ENCODE results near the gene FRMD4A.

FRMD4A gene

DNA sequence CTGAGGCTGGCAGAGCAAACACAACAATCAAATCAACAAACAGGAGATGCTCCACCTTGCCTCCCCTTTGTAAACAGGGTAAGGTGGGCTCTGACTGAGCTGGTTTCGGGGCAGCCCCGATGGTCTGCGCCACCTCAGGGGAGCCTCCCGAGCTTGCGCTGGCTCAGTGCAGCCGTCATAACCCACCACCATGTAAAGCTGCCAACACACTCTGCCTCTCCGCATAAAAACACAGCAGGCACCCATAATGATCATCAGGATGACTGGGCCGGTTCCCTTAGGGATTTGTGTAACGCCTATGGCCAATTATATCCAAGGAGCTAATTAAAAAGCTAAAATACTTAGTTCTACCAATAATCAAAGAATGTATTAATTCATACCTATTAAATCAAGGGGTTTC lies 619.4 kb downstream of the FRMD4A start:
- DNase-seq = no peak

DNA sequence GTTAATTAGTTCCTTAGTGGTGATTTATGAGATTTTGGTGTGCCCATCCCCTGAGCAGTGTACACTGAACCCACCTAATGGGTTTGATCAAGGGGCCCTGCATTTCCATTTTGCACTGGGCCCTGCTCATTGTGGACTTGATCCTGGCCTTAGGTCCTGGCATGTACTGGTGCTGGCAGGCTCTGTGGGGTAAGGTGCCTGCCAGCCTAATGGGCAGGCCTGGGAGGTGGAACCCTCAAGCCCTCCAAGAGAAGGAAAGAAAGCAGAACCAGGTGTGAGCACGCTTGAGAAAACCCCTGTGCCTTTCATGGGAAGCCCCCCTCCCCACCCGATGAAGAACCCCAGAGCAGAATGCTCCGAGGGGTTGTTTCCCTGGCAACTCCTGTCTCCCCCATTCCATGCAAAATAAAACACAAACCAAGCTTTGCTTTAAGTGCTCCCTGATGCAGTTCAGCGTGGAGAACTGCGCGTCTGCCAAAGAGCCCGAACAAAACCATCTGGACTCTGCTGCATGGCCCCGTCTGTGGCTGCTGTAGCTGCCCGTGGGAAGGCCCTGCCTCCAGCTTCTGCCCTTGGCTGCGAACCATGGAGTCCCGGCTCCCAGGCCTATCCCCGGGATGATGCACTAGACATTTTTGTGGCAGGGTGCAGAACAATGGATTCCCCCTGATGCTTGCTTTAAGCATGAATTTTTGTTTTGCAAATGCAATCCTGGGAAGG lies 620.6 kb downstream of the FRMD4A start:
- DNase-seq = no peak

DNA sequence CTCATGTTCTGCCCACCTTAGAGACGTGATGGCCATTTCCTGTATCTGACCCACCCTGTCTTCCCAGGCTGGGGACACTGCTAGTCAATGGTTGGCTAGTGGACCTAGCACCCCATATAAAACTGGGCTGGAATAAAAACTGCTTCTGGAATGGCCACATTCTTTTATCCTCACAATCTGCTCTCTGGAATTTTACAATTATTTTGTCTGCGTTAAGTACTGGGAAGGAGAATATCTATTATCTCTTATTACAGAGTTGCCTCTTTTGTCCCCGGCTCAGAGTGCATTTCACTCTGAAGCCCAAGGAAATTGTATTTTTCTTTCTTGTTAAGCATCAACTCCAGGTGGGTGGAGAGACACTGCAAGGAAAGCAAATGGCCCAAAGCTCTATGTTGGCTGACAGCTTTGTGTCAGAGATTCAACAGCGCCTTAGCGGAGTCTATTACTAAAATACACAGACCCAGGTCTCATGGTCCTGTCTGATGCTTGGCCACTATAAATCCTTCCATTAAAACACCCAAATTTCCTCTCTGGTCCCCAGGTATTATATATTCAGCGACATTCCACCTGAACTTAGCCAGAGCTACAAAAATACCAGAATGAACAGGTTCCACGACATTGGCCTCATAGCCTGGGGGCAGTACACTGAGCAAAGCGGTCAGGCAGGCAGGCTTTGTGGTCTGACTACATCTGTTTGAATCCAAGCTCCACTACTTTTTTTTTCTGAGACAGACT lies 622.3 kb downstream of the FRMD4A start:
- no peak for DNase-seq

DNA sequence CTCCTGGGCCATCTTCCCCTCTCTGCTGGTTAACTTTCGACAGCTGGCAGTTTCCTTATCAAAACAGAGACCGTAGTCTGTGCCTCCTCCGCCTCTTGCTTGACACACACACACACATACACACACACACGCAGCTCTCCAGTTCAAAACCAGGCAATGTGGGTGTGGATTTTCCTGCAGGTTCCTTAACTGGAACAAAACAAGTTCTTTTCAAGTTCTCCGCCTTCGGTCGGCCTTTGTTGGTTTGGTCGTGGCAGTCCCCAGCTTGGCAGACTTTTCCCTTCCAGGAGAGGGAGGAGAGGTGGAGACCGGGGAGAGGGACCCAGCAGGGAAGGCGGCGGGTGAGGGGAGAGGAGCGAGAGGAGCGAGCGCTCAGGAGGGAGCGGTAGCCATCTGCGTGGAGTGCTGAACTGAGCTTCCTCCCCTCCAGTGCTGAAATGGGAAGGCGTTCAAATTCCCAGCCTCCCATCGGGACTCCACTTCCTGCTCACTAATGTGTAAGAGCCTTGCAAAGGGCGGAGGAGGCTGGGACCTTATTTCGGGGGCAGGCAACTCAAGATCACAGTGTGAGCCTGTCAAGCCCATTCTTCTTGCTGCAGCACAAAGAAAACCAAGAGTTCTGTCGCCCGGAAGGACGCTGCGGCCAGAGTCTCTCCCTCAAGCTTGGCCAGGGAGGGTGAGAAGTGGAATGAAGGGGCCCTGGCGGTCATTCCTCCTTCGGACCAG lies 623.4 kb downstream of the FRMD4A start:
- no peak for DNase-seq

DNA sequence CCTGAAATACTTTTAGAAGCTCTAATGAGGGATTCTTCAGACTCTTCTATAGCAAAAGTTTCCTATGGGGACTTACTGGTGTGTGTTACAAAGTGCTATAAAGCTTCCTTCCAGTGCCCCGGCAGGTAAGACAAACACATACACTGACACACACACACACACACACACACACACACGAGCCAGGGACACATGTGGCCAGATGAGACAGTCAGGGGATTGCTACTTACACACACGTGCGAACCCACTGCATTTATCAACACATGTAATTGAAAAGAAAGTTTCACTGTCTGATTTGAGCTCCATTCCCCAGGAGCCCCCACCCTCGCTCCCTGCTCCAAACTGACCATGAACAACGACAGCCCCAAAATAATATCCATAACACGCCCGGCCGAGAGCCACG lies 624.1 kb downstream of the FRMD4A start:
- no peak for DNase-seq

DNA sequence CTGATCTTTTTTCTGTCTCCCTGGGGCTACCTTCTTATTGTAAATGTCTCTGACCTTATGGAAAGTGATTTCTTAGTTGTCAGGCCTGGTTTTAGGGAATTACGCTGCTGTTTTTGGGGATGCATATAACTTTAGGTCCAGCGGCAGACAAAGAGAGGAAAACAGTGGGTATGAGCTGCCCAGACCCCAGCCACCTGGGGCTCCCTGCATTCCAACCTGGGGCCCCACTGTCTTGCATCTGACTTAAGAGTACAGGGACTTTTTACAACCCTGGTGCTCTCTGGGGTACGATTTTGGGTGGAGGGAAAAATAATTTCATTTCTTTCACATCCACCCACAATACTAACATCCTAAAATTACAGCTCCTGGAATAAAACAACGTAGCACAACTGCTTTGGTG lies 624.5 kb downstream of the FRMD4A start:
- no peak for DNase-seq

DNA sequence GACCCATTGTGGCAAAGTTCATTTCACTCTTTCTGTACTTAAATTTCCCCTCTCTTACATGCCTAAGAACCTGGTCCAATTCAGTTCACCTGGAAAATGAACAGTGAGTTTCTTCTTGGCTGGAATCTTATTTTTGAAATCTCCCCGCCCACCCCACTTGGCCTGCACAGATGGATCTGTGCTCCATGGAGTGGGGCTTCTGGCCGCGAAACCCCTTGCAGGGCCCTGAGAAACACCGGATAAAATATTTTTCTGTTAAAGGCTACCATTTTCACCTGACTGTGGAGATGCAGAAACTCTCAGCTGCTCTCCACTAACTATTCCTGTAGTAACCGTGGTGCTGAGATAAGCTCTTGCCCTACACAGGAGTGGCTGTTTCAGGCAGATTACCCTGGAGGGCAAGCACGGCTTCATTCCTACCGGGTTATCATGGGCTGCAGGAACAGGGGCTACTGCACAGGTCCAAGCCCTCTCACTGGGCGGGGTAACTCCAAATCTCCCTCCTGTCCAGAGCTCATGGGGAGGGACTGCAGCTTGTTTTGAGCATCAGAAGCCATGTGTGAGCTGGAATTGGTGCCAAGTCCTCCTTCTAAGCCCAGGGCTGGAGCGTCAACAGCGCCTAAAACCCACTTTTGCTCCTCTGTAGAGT lies 625.1 kb downstream of the FRMD4A start:
- DNase-seq = no peak

DNA sequence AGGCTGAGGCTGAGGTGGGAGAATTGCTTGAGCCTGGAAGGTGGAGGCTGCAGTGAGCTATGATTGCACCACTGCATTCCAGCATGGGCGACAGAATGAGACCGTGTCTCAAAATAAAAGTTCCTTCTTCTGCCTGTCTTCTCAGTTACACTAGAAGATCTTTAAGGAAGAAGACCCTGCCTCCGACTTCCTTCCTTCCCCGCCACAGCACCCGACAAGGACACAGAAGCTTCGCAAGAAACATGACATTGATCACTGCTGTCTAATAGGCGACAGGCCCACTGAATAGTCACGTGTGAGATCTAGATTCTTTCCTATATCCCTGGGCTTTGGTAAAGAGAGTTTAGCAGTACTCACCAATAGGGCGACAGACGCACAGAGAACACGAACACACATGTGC lies 625.8 kb downstream of the FRMD4A start:
- DNase-seq = no peak

DNA sequence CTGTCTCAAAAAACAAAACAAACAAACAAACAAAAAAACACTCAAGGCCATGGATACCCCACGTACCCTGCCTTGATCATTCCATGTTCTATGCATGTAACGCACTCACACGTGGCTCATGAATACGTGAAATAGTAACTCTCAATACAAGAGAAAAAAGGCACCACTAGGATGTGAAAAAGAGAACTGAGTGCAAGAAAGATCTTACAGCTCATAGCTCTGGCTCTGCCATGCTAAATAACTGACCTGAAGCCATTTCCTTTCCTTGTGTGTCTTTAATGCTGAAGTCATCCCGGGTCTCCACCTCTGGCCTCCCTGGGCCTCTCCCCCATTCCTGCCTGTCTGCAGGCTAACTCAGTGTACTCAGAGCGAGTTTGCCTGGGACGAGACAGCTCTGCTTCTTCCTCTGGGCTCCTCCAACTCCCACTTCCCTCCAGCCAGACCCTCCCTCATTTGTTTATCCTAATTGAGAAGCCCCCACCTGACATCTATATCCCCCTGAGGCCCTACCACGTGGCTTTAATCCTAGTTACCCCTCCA lies 626.7 kb downstream of the FRMD4A start:
- no peak for DNase-seq

DNA sequence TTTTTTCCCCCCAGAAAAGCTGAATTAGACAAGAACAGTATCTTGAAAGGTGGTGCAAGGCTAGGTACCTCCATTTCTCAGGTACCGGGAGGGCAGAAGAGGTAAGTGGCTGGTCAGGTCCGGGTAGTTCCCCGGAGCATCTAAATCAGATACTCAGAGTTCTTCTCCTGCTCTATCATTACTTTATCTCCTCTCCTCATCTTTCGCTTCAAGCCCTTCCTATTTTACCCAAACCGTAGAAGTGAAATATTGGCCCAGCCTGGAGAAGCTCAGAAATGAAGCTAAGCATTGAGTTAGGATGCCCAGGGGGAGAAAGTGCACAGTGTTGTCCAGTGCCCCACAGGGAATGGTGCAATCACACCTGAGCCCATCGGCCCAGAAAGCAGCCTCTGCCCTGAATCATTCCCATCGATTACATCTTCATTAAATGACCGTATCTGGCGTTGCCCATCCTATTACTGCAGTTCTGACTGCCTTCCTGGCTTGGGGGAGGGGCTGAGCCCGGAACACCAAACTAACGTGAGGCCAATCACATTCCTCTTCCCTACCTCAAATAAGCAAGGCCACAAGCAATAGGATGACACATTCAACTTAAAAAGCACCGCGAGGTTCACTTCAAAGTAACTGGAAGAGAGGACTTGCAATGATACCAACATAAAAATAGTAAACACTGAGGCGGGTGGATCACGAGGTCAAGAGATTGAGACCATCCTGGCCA lies 627.5 kb downstream of the FRMD4A start:
- DNase-seq = no peak

DNA sequence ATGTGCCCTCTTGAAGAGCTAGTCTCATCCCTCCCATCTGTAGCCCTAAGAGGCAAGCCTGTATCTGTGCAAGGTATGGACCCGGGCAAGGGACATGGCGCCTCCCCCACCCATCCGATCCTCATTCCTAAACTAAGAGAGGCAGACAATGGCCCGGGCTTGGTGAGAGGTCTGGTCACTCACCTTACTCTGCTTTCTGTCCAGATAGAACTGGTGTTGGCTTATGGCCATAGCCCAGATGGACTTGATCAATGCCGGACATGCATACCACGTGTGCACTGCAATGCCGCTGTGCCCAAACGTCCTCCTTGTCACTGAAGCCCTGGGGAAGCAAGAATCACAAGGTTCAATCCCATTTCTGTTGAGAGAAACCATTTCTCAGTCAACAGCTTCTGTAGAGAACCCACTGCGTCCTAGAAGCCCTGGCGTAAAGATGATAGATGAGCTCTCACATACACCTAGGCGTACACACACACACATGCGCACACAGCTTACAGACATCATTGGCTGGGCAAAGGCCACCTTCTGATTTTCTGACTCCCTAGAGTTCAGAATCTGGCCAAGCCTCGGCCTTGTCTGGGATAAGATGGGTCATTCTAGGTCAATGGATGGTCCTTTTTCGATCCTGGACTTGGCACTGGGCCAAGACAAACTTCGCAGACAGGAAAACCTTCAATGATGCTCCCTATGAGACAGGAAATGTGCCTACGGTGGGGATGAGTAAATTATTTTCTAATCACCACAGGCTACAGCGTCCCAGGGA lies 629.4 kb downstream of the FRMD4A start:
- no peak for DNase-seq

DNA sequence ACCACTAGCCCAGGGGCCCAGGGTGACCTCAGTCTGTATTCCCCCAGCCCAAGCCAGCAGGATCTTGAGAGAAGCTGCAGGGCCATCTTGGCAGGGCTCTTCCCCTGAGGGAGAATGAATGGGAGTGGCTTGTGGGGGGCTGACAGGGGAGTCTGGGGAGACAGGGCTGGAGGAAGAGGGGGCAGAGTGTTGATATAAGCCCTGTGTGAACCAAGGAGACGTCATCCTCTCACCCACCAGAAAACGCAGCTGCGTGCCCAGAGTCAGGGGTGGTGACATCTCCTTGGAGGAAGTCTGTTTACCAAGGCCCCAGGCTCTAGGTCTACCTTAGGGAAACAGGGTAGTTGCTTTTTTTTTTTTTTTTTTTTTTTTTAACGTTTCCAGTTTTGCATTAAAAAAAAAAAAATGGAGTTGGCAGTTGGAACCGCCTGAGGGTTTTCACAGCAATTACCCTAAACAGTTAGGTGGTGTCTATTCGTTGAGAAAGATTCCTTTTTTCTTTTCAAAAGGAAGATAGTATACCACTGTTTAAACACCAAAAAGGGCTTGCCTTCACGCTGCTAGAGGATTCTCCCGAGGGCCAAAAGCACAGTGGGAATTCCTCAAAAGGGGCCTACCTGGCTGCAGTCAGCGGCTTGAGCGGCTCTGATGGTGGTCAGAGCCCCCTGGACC lies 630.1 kb downstream of the FRMD4A start:
- DNase-seq = no peak

DNA sequence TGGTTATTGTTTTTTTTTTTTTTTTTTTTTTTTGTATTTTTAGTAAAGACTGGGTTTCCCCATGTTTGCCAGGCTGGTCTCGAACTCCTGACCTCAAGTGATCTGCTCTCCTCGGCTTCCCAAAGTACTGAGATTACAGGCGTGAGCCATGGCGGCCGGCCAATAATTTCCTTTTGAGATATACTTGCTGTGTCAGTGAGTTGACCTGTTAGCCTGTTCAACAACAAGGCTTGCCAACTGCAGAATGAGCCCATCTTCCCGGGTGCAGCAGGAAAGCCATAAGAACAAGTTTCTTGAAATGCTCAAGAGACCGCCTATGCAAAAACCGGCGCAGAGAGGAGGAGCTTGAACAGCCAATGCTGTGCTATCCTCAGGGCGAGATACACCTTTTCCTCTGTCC lies 631.5 kb downstream of the FRMD4A start:
- no peak for DNase-seq

DNA sequence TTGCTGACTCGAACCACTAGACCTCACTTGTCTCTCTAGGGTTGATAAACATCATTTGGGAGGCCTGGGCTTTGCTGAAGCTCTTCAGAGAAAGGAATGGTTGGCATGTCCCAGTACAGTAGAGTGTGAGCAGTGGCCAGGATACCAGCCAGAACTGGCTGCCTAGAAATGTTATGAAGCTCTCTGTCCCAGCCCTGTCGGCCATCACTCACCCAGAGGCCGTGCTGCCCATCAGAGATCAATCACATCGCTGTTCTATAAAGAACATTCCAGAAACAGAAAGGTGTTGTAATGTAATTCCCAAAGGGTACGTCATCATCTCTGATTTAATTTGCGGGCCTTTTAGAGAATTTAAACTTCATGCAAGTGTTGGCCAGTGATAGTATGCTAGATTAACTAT lies 632.5 kb downstream of the FRMD4A start:
- DNase-seq = no peak

DNA sequence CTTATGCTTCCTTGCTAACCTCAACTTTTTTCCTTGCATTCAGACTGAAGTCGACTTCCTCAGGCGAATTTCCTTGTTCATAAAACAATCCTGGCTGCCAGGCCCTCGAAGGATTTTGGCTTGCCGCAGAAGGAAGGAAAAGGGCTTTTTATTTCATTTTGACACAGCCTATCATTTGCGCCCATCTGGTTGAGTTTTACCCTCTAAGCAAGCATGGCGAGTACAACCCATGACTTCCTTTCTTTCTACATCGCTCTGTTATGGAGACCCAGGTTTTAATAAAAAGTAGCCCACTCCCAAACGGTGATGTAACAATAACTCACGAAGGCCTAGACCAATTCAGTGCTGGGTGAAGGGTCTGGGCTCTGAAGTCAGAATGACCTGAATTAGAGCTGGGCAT lies 634.7 kb downstream of the FRMD4A start:
- DNase-seq = no peak

DNA sequence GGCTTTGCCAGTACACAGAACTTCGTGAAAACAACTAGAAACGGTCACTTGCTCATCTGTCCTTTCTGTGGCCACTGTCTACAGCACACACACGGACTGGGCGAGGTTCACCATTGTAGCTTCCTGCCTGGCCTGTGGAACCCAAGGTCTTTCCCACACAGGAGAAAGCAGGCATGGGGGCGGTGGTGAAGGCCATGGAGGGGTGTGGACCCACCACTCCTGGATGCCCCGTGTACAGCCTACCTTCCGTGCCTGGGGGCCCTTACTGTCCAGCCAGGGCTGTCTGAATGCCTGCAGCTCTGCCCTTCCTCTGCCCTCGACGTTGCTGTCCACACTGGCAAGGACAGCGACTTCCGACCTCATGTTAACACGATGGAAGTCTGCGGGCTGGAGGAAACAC lies 635.1 kb downstream of the FRMD4A start:
- DNase-seq = no peak

DNA sequence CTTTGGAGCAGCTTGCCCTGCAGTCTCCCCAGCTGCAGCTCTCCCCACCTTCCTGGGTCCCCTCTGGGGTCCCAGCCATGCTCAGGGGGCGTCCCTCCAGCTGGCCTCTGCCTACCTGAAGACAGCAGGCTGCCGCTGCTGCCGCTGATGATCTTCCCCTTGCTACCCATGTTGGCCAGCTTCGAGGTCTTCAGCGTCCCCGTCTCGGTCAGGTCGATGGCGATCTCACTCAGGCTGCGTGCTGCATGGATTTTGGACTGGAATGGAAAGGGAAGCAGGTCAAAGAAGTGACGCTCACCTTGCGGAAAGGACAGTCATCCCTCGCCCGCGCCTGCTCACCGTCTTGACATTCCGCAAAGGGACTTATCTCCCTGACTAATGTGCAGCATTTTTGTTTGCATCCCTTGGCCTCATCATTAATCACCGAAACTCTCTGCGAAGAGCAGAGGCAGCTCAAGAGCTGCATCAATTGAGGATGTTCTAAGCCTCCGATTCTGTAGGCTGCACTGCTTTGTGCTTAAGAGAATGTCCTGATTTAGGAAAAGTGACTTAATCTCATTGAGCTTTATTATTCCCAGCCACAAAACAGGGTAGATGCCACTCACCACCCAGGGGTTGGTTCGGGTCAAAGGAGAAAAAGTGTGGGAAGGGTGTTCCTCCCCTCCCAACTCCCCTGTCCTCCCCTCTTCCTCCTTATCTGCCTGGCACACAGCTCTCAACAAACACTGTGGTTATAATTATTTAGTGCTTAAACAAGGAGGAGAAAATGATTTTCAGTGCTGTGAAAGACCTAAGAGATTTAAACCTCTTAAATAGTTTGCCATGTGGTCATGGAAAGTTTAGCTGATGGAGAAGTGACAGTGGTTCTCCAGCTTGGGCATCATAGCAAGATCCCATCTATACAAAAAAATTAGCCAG lies 636.7 kb downstream of the FRMD4A start:
- DNase-seq = no peak

DNA sequence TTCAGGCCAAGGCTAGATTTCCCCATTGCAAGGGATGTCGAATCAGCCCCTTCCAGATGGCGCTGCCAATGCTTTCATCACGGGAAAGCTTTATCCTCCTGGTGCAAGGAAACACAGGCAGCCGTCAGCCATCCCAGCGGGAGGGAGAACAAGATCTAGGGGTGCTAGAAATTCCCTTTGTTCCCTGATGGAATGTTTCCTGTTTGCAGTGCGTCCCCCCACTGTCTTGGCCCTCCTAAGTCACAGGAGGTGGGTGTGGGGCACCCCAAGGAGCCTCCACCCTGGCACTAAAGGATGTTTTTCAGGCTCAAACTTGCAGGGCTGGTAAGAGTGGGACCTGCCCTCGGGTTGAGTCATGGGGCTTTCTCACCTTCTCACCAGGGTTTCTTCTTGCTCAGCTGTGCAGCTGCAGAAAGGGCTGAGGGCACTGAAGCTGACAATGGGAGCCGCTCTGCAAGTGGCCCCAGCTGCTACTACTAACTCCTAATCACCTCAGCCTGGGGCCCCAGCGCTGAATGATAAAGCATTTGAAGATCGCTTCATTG lies 640.4 kb downstream of the FRMD4A start:
- no peak for DNase-seq

DNA sequence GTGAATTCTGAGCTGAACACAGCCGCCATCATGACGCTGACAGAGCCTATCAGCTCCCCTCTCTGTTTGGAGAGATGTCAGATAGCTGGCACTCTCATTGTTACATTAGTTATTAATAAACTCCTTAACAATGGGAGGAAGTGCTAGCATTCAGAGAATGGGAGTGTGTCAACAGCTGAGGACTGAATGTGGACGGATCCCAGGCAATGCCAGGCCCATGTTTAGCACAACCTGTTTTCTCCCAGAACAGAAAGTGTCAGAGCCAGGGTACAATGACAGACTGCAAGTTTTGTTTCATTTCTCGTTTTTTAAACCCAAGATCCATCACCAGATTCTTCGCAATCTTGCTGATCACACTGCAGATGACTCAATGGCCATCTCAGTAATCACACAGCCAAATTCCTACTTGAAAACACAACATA lies 644.4 kb downstream of the FRMD4A start:
- DNase-seq = no peak

DNA sequence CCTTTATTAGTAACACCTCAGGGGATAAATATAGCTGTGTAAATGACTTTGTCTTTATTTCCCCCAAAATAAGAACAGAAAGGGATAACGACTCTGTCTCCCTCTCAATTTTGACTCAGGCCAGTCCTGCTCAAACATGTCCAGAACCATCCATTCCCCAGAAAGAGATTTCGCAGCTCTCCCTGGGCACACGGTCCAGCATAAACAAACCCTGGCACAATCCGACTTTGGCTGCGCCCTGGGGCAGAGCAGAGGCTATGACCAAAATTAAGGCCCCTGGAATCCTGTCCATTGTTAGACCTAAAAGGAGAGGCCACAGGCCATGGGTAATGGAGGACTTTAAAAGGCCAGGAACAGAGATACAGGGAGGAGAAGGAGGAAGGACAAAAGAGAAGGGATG lies 644.8 kb downstream of the FRMD4A start:
- DNase-seq = no peak

Data from NCI-H2081 (cell line).